ENCODE data around the gene LPP. TPM values are rescaled to one million over a fixed set of nuclear protein-coding genes. Genes with fewer than 3 reads are reported as not detected.

Gene LPP
- total RNA-seq, 1 donor = 92.1 TPM

DNA sequence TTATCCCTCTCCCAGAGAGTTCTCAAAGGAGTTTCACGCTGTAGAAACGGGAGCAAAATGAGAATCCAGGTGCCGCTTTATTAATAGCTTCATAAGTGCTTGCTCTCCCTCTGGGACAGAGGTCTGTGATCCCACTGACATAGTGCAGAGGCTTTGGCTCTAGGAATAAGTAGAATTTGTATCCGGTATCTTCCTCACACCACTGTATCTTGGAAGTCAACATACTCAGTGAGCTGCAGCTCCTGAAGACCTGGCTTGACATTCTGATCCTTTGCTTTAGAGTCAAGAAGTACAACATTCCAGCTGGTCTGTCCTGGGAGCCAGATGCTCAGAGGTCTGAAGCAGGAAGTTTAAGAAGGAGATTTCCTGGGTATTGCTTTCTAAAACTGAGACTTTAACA, 323.0 kb downstream of the LPP start:
- no peak overlapping the region for H3K4me3 ChIP-seq (ENCODE audit: low read depth, low read length)
- DNase-seq (ENCODE audit: low read depth) = no peak
- TF ChIP-seq, protein P1, sequence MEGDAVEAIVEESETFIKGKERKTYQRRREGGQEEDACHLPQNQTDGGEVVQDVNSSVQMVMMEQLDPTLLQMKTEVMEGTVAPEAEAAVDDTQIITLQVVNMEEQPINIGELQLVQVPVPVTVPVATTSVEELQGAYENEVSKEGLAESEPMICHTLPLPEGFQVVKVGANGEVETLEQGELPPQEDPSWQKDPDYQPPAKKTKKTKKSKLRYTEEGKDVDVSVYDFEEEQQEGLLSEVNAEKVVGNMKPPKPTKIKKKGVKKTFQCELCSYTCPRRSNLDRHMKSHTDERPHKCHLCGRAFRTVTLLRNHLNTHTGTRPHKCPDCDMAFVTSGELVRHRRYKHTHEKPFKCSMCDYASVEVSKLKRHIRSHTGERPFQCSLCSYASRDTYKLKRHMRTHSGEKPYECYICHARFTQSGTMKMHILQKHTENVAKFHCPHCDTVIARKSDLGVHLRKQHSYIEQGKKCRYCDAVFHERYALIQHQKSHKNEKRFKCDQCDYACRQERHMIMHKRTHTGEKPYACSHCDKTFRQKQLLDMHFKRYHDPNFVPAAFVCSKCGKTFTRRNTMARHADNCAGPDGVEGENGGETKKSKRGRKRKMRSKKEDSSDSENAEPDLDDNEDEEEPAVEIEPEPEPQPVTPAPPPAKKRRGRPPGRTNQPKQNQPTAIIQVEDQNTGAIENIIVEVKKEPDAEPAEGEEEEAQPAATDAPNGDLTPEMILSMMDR (IDR thresholded peaks at IDR 0.05; ENCODE audit: insufficient read depth, low read length) = no peak

- H3K4me3 ChIP-seq (ENCODE audit: low read depth, low read length) = no peak overlapping the region
- DNase-seq (ENCODE audit: low read depth) = no peak
- TF ChIP-seq, protein P1 (IDR thresholded peaks at IDR 0.05; ENCODE audit: insufficient read depth, low read length) = no peak
Observed at GRCh38 chr3:188480011-188480410, 326.1 kb downstream of the LPP start.

DNA sequence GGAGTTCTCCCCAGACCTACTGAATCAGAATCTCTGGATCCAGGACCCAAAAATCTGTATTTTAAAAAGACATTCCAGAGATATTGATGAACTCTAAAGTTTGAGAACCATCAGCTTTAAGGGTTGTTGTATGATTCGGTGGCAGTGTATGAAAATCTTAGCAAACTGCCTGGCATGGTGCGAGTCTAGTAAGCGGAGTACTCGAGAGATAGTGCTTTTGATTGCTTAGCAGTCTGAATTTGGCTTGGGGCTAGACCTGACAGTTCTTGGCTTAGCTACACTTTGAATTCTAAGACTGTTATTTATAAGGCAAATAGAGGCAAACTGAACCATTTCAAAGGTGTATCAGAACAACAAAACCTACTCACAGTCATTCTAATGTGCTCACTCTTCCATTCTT, 329.0 kb downstream of the LPP start:
- no peak for DNase-seq (ENCODE audit: low read depth)
- H3K4me3 ChIP-seq (ENCODE audit: low read depth, low read length) = no peak overlapping the region
- TF ChIP-seq, protein P1 (IDR thresholded peaks at IDR 0.05; ENCODE audit: insufficient read depth, low read length) = no peak

DNA sequence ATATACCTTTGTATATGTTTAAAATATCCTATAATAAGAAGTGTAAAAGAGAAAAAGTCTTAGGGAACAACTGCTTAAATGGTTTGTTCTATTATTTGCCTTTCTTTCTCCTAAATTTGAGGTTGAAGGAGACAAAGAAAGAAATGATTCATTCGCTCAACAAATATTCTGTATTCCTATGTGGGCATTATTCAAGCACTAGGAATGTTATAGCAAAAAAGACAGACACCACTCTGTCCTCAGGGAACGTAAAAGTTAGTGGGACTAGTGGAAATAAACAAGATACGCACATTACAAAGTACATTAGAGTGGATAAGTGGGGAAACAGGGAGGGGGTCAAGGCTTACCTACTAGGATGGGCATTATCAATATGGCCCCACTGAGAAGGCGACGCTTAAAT, 332.2 kb downstream of the LPP start:
- DNase-seq (ENCODE audit: low read depth) = peak; percentile 27
- no peak overlapping the region for H3K4me3 ChIP-seq (ENCODE audit: low read depth, low read length)
- TF ChIP-seq, protein P1 (IDR thresholded peaks at IDR 0.05; ENCODE audit: insufficient read depth, low read length) = no peak

GRCh38 chr3:188486952-188487351, 333.0 kb downstream of the LPP start:
- TF ChIP-seq, protein P1 (IDR thresholded peaks at IDR 0.05; ENCODE audit: insufficient read depth, low read length) = no peak
- no peak overlapping the region for H3K4me3 ChIP-seq (ENCODE audit: low read depth, low read length)
- no peak for DNase-seq (ENCODE audit: low read depth)

DNA sequence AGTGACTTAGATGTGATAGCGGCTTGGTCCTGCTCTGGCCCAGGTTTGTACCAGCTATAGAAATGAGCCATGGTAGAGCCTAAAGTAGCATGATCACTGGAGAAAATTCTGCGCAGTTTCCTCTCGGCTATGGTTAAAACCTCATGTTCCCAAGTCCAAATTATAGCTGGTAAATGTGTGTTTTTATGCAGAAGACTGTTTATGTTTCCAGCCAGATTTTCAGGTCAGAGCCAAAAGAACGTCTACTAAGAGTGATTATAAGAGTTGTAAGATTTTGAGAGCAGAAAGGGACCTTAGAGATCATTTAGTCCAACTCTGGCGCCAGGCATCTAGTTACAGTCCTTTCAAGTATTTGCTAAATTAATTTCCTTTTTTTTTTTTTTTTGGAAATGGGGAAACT, 333.7 kb downstream of the LPP start:
- DNase-seq (ENCODE audit: low read depth) = no peak
- no peak overlapping the region for H3K4me3 ChIP-seq (ENCODE audit: low read depth, low read length)
- TF ChIP-seq, protein P1 (IDR thresholded peaks at IDR 0.05; ENCODE audit: insufficient read depth, low read length) = no peak

GRCh38 chr3:188488801-188489200, 334.8 kb downstream of the LPP start:
- TF ChIP-seq, protein P1 (IDR thresholded peaks at IDR 0.05; ENCODE audit: insufficient read depth, low read length) = no peak
- DNase-seq (ENCODE audit: low read depth) = no peak
- no peak overlapping the region for H3K4me3 ChIP-seq (ENCODE audit: low read depth, low read length)

Measured in fibroblast of the aortic adventitia (primary cell).